Measurements from ENCODE around the gene DMXL2.

DNA sequence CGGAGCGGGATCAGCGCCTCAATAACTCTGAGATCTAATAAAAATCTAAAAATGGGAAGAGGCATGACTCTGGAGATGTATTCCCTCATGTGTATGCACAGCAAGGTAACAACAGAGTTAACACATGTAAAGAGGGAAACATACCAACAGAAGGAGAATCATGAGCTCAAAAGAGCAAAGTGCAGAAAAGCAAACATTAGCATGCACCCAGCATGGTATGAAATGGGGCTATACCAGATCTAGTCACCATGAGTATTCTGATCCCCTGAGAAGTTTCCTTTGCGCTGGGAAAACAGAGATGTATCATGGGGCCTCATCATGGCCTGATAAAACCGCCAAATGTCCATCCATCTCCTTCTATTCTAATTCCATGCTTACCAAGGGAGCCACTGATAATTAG lies 152.1 kb downstream of the DMXL2 start:
- TF ChIP-seq CTCF (IDR thresholded peaks at IDR 0.05; ENCODE audit: insufficient read depth, low read length, poor library complexity, severe bottlenecking) = no peak
- TF ChIP-seq EZH2phosphoT487 (conservative IDR thresholded peaks at IDR 0.05; ENCODE audit: low read length) = no peak

Measured in SU-DHL-6 (cell line).